Amniotic stem cell (primary cell): ENCODE results near the gene GSTK1.

Experiments
- DNase-seq: peaks from one replicate; lab custom pipeline; 2025; lab: John Stamatoyannopoulos, UW

Gene GSTK1

GRCh38 chr7:143296686-143297085, 33.4 kb downstream of the GSTK1 start:
- DNase-seq: no peak

DNA sequence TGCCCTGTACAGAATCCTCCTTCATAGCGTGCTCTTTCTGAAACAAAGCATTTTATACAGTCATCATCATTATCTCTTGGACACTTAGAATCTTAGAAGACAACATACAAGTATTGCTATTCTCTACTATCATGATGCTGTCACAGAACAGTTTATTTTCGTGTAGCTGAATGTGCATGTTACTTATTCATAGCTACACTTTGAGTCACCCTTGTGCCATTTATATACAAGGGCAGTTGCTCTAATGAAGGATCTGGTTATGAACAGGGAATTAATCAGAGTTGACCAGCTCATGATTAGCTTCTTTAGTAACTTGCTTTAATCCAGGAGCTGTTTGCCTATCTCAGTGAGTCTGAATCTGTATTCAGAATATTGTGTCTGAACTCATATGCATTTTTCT, 36.1 kb downstream of the GSTK1 start:
- DNase-seq: no peak

DNA sequence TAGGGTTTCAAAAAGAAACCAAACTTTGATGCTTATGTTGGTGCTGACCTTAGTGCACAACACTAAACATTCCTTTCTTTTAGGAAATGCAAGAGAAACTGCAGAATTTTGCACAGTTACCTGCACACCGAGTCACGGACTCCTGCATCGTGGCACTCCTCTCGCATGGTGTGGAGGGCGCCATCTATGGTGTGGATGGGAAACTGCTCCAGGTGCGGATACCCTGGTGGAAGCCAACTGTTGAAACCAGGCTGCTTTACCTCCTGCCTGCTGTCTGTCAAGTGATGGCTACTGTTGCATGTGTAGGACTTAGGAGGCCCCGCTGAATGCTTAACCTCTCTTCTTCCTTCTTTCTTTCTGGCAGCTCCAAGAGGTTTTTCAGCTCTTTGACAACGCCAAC, 36.6 kb downstream of the GSTK1 start:
- DNase-seq: no peak

GRCh38 chr7:143300959-143301935, 38.0 kb downstream of the GSTK1 start:
- DNase-seq: no peak

DNA sequence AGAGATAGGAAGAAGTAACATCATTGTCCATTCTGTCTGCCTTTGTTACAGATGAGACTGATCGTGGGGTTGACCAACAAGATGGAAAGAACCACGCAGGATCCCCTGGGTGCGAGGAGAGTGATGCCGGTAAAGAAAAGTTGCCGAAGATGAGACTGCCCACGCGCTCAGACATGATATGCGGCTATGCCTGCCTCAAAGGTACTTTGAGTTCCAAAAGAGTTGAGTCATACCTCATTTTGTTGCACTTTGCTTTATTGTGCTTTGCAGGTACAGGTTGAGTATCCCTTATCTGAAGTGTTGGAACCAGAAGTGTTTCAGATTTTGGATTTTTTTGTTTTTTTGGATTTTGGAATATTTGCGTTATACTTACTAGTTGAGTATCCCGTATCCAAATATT, 40.5 kb downstream of the GSTK1 start:
- DNase-seq: no peak

- no peak for DNase-seq
Measured at GRCh38 chr7:143304938-143305337, 41.7 kb downstream of the GSTK1 start.

DNA sequence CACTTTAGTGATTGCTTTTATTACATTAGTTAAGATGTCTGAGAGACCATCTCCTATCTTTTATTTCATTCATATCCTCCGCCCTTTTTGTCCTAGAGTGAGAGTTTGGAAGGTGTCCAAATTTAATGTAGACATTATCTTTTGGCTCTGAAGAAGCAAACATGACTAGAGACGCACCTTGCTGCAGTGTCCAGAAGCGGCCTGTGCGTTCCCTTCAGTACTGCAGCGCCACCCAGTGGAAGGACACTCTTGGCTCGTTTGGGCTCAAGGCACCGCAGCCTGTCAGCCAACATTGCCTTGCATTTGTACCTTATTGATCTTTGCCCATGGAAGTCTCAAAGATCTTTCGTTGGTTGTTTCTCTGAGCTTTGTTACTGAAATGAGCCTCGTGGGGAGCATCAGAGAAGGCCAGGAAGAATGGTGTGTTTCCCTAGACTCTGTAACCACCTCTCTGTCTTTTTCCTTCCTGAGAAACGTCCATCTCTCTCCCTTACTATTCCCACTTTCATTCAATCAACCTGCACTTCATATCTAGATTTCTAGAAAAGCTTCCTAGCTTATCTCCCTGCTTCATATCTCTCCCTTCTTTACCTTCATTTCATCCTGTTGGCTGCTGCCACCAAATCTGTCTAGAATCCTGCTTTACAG, 42.3 kb downstream of the GSTK1 start:
- DNase-seq: no peak

DNA sequence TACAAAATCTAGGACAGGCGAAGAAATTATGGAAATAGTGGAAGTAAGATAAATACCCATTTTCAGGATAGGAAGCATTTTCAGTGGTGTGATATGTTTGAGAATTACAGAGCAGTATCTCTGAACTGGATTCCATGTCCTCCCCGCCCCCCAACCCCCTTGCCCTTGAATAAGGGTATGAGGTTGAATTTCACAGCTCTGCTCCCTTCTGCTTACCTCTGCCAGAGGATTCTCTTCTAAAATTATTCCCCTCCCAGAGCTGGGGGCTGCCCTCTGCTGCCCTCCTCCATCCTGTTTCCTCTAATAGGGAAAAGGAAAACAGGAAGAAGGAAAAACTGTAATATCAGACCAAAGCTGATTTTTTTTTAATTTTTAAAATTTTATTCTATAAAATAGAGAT, 45.4 kb downstream of the GSTK1 start:
- DNase-seq: no peak

DNA sequence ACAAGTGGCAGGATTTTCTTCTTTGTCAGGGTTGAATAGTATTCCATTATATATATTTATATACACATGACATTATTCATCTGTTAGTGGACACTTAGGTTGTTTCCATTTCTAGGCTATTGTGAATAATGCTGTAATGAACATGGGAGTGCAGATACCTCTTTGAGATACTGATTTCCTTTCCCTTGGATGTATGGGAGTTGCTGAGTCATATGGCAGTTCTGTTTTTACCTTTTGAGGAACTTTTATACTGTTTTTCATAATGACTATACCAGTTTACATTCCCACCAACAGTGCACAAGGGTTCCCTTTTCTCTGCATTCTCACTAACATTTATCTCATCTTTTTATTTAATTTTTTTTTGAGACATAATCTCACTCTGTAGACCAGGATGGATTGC, 50.9 kb downstream of the GSTK1 start:
- DNase-seq: no peak

GRCh38 chr7:143315776-143316175, 52.5 kb downstream of the GSTK1 start, which contains the start of gene CLCN1:
TSS of gene CLCN1 (plus strand) at chr7:143316111. CDS start at chr7:143316213, 102 bp downstream.
- DNase-seq: no peak

DNA sequence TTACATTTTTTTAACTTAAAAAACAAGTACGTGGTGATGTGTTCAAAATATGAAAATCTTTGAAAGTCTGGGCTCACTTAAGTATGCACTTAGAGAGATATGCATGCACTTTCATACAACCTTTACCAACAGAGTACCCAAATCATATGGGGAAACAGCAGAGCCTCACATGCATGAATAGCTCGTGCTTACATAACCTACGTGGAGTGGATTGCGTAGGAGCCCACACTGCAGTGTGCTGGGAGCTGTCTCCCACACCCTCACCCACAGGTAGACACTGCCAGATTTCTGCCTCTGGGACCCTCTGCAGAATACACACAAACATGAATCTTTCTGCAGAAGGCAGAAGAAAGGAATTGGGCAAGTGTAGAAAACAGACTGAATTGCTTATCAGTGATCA, 53.3 kb downstream of the GSTK1 start:
- DNase-seq: no peak

DNA sequence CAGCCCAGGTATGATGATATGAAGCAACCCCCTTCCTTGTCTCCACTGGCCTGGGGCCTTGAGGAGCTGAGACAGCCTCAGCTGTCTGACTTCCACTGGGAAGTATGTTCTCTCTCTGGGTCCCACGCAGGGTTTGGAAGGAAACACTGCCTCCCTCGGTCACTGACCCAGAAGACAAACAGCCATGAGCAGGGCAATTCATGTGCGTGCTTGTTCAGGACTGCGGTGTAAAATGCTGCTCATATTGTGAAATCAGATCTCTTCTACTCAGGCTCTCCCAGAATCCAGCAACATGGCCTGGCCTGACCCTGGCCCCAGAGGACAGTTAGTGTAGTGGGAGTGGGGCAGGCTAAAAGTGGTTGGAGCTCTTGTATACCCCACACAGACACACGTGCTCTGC, 55.4 kb downstream of the GSTK1 start:
- DNase-seq: no peak
